IMR-90 (cell line): ENCODE data around the gene CC2D2A. TPM values are rescaled to one million over a fixed set of nuclear protein-coding genes. Genes with fewer than 3 reads are reported as not detected.

Source experiments
- ATAC-seq: fragments of 200-7000 bp; cut with Tn5 transposase; 2 replicates; pipeline ENCODE4 v1.9.1; 2020; ENCODE audit warnings: low read depth, mild to moderate bottlenecking, moderate library complexity
- BruUV-seq: library from RNA; stranded (reverse); fragments of 400-500 nt; replicated peaks from 2 replicates; lab custom pipeline; 2021; lab: Mats Ljungman, UMichigan
- CTCF ChIA-PET: fragments of 300-600 bp; formaldehyde crosslinking; extraction: SDS; loops from one replicate; lab custom pipeline; 2021; ENCODE audit warnings: antibody characterized with exemption; lab: Yijun Ruan, JAX
- POLR2A ChIA-PET: fragments of 300-600 bp; sonication (Branson Sonifier 250); formaldehyde crosslinking; loops from one replicate; lab custom pipeline; 2022; ENCODE audit warnings: antibody characterized with exemption; ENCODE audit not compliant: unreplicated experiment; lab: Charles Lee
- DNase-seq: peaks from one replicate; pipeline ENCODE4 v3.0.0; 2013
- H2AFZ ChIP-seq: replicated peaks from 2 replicates; pipeline ENCODE3; 2013; ENCODE audit warnings: low read length, mild to moderate bottlenecking; ENCODE audit not compliant: poor library complexity
- H2AK5ac ChIP-seq: 2 replicates; pipeline ENCODE4 v1.6.1; 2013; ENCODE audit warnings: low read depth, low read length, inconsistent platforms
- H2AK9ac ChIP-seq: replicated peaks from 2 replicates; pipeline ENCODE3; 2013; ENCODE audit warnings: mild to moderate bottlenecking, low read depth, low read length, moderate library complexity; ENCODE audit not compliant: poor library complexity
- H2BK120ac ChIP-seq: 2 replicates; pipeline ENCODE4 v1.6.1; 2013; ENCODE audit warnings: low read depth, low read length, inconsistent platforms
- H2BK15ac ChIP-seq: 3 replicates; pipeline ENCODE4 v1.6.1; 2013; ENCODE audit warnings: low read depth, low read length, inconsistent platforms
- H2BK20ac ChIP-seq: 2 replicates; pipeline ENCODE4 v1.6.1; 2013; ENCODE audit warnings: low read depth, mild to moderate bottlenecking, inconsistent platforms, low read length, moderate library complexity
- H2BK5ac ChIP-seq: 2 replicates; pipeline ENCODE4 v1.6.1; 2013; ENCODE audit warnings: mild to moderate bottlenecking, low read depth, low read length, inconsistent platforms; ENCODE audit not compliant: poor library complexity, severe bottlenecking
- H3K14ac ChIP-seq: replicated peaks from 2 replicates; pipeline ENCODE4 v1.6.1; 2013; ENCODE audit warnings: low read depth, low read length, inconsistent platforms
- H3K18ac ChIP-seq: 2 replicates; pipeline ENCODE4 v1.6.1; 2013; ENCODE audit warnings: low read depth, low read length, control low read depth
- H3K23ac ChIP-seq: 2 replicates; pipeline ENCODE4 v1.6.1; 2013; ENCODE audit warnings: low read depth, low read length, inconsistent platforms
- H3K27ac ChIP-seq: 2 replicates; pipeline ENCODE4 v1.5.1; 2013; ENCODE audit warnings: mild to moderate bottlenecking, control low read depth, low read length; ENCODE audit not compliant: insufficient read depth
- H3K27me3 ChIP-seq: 2 replicates; pipeline ENCODE4 v1.6.1; 2013; ENCODE audit warnings: low read length; ENCODE audit not compliant: control insufficient read depth, insufficient read depth
- H3K36me3 ChIP-seq: 2 replicates; pipeline ENCODE4 v1.6.1; 2013; ENCODE audit warnings: low read length, mixed read lengths; ENCODE audit not compliant: control insufficient read depth, insufficient read depth
- H3K4ac ChIP-seq: 2 replicates; pipeline ENCODE4 v1.6.1; 2013; ENCODE audit warnings: low read depth, low read length, inconsistent platforms
- H3K4me1 ChIP-seq: 2 replicates; pipeline ENCODE4 v1.6.1; 2013; ENCODE audit warnings: low read length, mixed read lengths; ENCODE audit not compliant: control insufficient read depth, insufficient read depth
- H3K4me2 ChIP-seq: 2 replicates; pipeline ENCODE4 v1.6.1; 2013; ENCODE audit warnings: low read depth, mild to moderate bottlenecking, control low read depth, low read length, moderate library complexity
- H3K4me3 ChIP-seq: 2 replicates; pipeline ENCODE4 v1.5.1; 2013; ENCODE audit warnings: low read depth, mild to moderate bottlenecking, control low read depth, low read length, moderate library complexity; ENCODE audit not compliant: insufficient read depth
- H3K56ac ChIP-seq: 2 replicates; pipeline ENCODE4 v1.6.1; 2013; ENCODE audit warnings: low read length, inconsistent platforms; ENCODE audit not compliant: insufficient read depth; ENCODE audit errors: extremely low read depth
- H3K79me1 ChIP-seq, 2 experiments: 2 replicates each; pipeline ENCODE4 v1.6.1; 2013; ENCODE audit warnings: low read length in 2 of 2, inconsistent platforms in 1 of 2, low read depth in 1 of 2
- H3K9ac ChIP-seq: 2 replicates; pipeline ENCODE4 v1.6.1; 2013; ENCODE audit warnings: low read depth, low read length, control low read depth
- H3K9me1 ChIP-seq: 2 replicates; pipeline ENCODE4 v1.6.1; 2013; ENCODE audit warnings: low read length, inconsistent platforms; ENCODE audit not compliant: insufficient read depth
- H3K9me3 ChIP-seq: 2 replicates; pipeline ENCODE4 v1.6.1; 2013; ENCODE audit warnings: low read length; ENCODE audit not compliant: control insufficient read depth, insufficient read depth
- H4K20me1 ChIP-seq: 2 replicates; pipeline ENCODE4 v1.6.1; 2013; ENCODE audit warnings: low read length, inconsistent platforms; ENCODE audit not compliant: insufficient read depth
- H4K5ac ChIP-seq: 2 replicates; pipeline ENCODE4 v1.6.1; 2013; ENCODE audit warnings: mild to moderate bottlenecking, low read depth, low read length, control low read depth
- H4K8ac ChIP-seq, 2 experiments: 2 replicates each; pipeline ENCODE4 v1.6.1; 2013; ENCODE audit warnings: low read depth in 2 of 2, low read length in 2 of 2, control low read depth in 1 of 2, inconsistent platforms in 1 of 2
- H4K91ac ChIP-seq: 2 replicates; pipeline ENCODE4 v1.6.1; 2013; ENCODE audit warnings: low read depth, low read length, inconsistent platforms; ENCODE audit not compliant: insufficient read depth
- CHD1 ChIP-seq: IDR thresholded peaks from 2 replicates; pipeline ENCODE4 v1.6.1; 2012; ENCODE audit warnings: low read depth, low read length, improper control_type of control experiment
- CTCF ChIP-seq: conservative IDR thresholded peaks from 2 replicates; pipeline ENCODE4 v1.5.1; 2012; ENCODE audit warnings: mild to moderate bottlenecking, low read depth, low read length, improper control_type of control experiment
- NFE2L2 ChIP-seq: fragments of 150-350 bp; IDR thresholded peaks from 2 replicates; pipeline ENCODE4 v1.6.1; 2016; ENCODE audit warnings: low read depth, mild to moderate bottlenecking, low read length
- WGBS, 2 experiments: methylation state at CpG; one replicate each; pipeline versions ENCODE4 v1.1.5 to v1.1.7; 2013; ENCODE audit warnings: missing lambda C conversion rate in 2 of 2; ENCODE audit not compliant: insufficient read length in 1 of 2; ENCODE audit errors: extremely low coverage in 2 of 2; 5-methylcytosine and 5-hydroxymethylcytosine counted together
- dilution Hi-C: fragments of 300-500 bp; cut with HindIII; formaldehyde crosslinking; loops from one replicate; pipeline ENCODE4 v1.14.3; 2018; ENCODE audit warnings: low sequenced_read_pairs; ENCODE audit not compliant: unreplicated experiment
- in situ Hi-C: fragments of 300-500 bp; cut with MboI; formaldehyde crosslinking; loops from 3 replicates; pipeline ENCODE4 v1.14.3; 2019; ENCODE audit warnings: low sequenced_read_pairs, inconsistent platforms, mixed read lengths
- intact Hi-C: fragments of 100-400 bp; cut with micrococcal nuclease; formaldehyde crosslinking; loops from 2 replicates; pipeline ENCODE4 v1.10.0; 2022
- polyA plus RNA-seq, 3 experiments: library from polyadenylated mRNA; depleted of rRNA; stranded (reverse); fragments of >200 nt; gene quantifications; 2 replicates each; pipeline ENCODE4 v1.2.3, GENCODE V29; 2012; ENCODE audit warnings: low replicate concordance in 1 of 3
- total RNA-seq: library from RNA; depleted of rRNA; stranded (reverse); fragments of >200 nt; gene quantifications from 2 replicates; pipeline ENCODE4 v1.2.3, GENCODE V29; 2012

The CC2D2A gene
- total and polyA plus RNA-seq, 2 of the 4 experiments (the other 2 are of a cell fraction), result 20.8 to 26.3 TPM

- Histone ChIP-seq H2AK5ac (no peak overlapping the region), H3K9me3 (no peaks in the 10 kb centered on the region), H2AFZ (no peak overlapping the region), H3K18ac (no peak overlapping the region), H3K4me2 (no peak overlapping the region), H2AK9ac (no peak overlapping the region), H3K27me3 (no peaks in the 10 kb centered on the region), H3K79me1 (no peaks in the 10 kb centered on the region), H3K14ac (no peak overlapping the region), H3K56ac (no peak overlapping the region), H3K4ac (no peak overlapping the region), H4K91ac (no peak overlapping the region), H4K20me1 (no peaks in the 10 kb centered on the region), H2BK15ac (no peak overlapping the region), H2BK20ac (no peak overlapping the region), H3K9ac (no peak overlapping the region), H3K23ac (no peak overlapping the region), H4K8ac (no peak overlapping the region), H3K9me1 (no peaks in the 10 kb centered on the region), H2BK120ac (no peak overlapping the region), H2BK5ac (no peak overlapping the region), H3K27ac (no peak overlapping the region), H3K36me3 (peaks cover 24% of the 10 kb centered on the region), H4K5ac (no peak overlapping the region), H3K4me1 (no peaks in the 10 kb centered on the region), H3K4me3 (no peak overlapping the region)
- ATAC-seq (no peak), DNase-seq (no peak)
- 77% methylated on average over 2 of the region's 5 CpGs; no CpG with 5 or more reads in 1 of the 2 experiments for WGBS, 2 experiments
- BruUV-seq, result no TSS peak
- ChIA-PET CTCF (no interaction called here), POLR2A (no interaction called here)
- dilution Hi-C loops, result no loop called here
- in situ Hi-C loops, result no loop called here
- no peak for TF ChIP-seq NFE2L2
- TF ChIP-seq CTCF, result no peak
- TF ChIP-seq CHD1, result no peak
- intact Hi-C loops, result no loop called here
Measured at GRCh38 chr4:15551740-15552446, 82.2 kb downstream of the CC2D2A start.
